ENCODE results near the gene MYLK4.

The MYLK4 gene

GRCh38 chr6:2655844-2656433 lies 94.8 kb downstream of the MYLK4 start:
- no peak for DNase-seq

- no peak for DNase-seq
Measured at GRCh38 chr6:2653369-2654032, 97.2 kb downstream of the MYLK4 start.

DNA sequence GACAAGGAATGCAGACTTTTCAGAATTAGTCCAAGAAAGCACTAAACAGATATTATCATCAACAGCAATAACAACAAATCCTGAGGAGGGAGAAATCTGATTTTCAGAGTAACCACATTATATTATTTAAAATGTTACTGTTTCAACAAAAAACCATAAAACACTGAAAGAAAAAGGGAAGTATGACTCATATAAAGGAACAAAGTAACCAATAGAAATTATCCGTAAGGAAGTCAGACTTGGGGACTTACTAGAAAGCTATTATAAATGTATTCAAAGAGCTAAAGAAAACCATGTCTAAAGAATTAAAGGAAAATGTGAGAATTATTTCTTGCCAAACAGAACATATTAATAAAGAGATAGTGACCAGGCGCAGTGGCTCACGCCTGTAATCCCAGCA lies 98.1 kb downstream of the MYLK4 start:
- DNase-seq: no peak

DNA sequence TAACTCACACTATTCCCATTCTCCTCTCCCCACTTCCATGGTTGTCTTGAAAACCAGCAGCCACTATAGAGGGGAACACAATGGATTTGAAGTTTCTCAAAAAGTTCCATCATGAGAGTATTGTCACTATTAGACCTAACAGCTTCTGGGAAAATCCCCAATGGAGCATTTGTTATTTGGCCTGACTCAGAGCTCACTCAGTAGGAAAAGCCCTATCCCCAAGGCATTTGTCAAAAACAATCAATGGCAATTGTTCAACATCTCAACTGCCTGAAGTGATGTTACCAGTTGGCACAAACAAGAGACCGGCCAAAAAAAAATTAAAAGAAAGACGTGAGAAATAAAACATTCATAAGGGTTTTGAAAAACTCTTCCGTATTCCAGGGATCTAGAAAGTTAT lies 98.8 kb downstream of the MYLK4 start:
- DNase-seq: no peak

- DNase-seq: no peak
Measured at GRCh38 chr6:2651536-2651935, 99.2 kb downstream of the MYLK4 start.

GRCh38 chr6:2646346-2646745 lies 104.4 kb downstream of the MYLK4 start:
- DNase-seq: no peak

DNA sequence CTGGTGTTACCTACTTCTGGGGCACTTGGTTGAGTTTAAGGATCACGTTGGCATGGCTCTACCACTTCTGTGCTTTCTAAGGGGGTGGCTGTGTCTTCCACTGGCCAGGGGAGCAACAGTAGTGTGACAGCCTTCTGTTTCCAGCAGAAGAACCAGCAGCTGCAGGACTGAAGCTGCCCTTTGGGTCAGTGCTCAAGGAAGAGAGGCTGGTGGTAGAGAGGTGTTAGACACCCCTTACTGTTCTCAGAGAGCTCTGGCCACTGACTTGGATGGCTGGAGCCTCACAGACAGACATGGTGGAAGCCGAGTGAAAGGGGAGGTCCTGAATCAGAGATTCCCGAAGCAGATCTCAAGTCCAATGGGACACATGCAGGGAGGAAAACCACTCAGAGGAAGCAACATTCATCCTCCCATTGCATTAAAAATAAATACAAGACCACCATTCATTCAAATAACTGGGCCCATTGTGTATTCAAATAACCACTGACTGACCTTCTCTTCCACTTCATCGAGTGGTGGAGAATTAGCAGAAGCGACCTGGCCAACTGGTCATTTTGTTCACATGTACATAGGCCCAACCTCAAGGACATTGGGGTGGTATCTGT lies 106.7 kb downstream of the MYLK4 start:
- DNase-seq: no peak

DNA sequence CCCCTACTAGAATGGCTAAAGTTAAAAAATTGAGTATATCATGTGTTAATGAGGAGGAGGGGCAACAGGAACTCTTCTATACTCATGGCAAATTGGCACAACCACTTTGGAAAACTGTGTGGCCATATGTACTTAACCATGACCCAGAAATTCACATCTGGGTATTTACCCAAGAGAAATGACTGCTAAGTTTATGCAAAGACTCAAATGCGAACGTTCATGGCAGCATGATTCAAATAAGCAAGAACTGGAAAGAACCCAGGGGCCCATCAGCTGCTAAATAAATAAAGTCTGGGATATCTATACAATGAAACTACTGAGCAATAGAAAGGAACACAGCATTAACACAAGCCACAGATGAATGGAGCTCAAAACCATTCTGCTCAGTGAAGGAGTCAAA lies 107.6 kb downstream of the MYLK4 start:
- DNase-seq: no peak

GRCh38 chr6:2641044-2641725 lies 109.5 kb downstream of the MYLK4 start:
- no peak for DNase-seq

GRCh38 chr6:2640551-2640950 lies 110.2 kb downstream of the MYLK4 start:
- DNase-seq: no peak

DNA sequence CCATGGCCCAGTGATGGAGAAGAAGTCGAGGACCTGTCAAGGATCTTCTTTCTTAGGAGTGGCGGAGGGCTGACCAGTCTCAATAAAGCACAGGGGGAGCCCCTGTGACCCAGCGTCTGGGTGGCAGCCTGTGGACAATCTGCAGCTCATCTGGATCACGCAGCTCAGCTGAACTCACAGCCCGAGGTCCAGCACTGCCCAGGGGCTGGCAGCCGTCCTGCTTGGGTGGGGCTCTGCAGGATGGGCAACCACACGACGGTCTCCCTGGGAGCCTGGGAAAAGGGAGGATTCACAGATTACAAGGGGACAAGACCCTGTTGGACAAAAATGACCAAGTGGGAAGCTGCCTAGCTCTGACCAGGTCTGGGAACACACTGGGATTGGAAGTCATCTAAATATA lies 110.8 kb downstream of the MYLK4 start:
- DNase-seq: no peak

- DNase-seq: no peak
Measured at GRCh38 chr6:2639167-2639566, 111.6 kb downstream of the MYLK4 start.

DNA sequence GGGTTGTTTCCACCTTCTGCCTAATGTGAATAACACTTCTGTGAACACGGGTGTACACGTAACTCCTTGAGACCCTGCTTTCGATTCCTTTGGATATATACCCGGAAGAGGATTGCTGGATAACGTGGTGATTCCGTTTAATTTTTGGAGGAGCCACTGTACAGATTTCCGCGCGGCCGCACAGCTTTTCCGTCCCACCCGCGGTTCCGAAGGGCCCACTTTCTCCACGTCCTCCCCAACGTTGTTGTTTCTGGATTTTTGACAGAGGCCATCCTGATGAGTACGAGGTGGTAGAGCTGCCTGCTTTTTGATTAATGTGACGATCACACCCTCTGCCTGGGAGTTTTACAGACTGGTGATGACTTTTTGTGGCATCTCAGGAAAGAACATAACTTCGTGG lies 114.0 kb downstream of the MYLK4 start:
- no peak for DNase-seq

DNA sequence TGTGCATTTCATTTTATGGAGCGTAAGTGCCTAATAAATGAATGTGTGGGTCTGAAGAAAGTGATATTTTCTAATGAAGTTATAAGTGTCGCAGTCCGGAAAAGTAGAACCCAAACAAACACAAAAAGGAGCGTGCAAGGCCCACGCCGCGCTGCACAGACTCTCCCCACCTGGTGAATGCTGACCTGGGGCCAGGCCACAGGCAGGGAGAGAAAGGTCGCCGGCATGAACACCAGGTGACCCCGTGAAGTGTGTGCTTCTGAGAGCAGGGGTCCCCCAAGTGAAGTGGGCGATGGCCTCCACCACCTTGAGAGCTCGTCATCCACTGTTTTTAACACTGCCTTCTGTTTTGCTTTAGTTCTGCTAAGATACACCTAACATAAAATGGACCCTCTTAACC lies 114.8 kb downstream of the MYLK4 start:
- no peak for DNase-seq

DNA sequence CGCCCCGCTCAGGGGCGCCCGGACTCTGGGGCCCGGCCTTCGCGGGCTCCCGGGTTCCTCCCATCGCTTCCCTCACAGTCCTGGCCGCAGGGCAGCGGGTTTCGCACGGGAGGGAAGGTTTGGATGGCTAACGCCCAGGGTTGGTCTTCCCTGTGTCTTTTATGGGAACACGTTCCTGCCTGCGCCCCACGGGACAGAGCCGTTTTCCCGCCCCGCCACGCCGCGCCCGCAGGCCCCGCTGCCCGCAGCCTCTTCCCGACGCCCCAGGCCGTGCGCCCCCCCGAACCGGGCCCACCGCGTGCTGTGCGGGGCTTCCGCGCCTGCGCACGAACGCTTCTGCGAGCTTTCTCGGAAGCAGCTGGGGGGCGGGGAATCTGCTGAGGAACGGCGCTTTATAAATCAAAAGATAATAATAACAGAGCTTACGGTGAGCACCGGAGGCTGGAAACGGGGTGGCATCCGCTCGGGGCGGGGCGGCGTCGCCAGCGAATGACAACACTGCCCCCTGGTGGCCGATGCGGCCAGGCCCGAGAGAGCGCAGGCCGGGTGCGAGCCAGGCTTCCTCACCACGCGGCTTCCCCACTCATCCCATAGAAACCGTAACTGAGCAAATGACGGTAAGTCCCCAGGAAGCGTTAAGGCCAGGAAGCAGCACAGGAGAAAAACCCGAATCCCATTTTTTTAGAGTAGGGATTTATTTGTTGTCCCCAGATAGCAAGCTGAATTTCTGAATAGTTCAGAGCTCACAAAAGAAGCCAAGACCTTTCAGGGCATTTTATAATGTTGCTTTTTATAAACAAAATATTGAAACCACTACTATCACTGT lies 116.4 kb downstream of the MYLK4 start:
- DNase-seq: peak; percentile 77 to 79

- DNase-seq: no peak
Measured at GRCh38 chr6:2633736-2634135, 117.0 kb downstream of the MYLK4 start.

- DNase-seq: no peak
Measured at GRCh38 chr6:2632976-2633584, 117.6 kb downstream of the MYLK4 start.

DNA sequence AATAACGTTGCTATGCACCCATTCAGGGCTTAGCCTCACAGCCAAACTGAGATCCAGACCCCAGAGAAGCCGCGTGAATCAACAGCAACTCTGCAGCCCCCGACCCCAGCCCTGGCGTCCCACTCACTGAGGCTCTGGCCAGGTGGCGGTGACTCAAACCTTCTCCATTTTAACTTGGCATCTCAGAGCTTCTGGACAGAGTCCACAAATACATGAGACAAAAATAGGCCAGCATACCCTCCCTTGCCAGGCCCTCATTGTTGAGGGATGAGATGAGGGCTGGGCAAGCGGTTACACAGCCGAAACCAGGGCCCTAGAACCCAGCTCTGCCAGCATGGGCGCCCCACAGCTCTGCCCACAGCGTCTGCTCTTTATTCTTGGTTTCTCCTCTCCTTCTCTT lies 118.4 kb downstream of the MYLK4 start:
- no peak for DNase-seq

GRCh38 chr6:2630891-2631571 lies 119.7 kb downstream of the MYLK4 start:
- DNase-seq: no peak

- no peak for DNase-seq
Measured at GRCh38 chr6:2630359-2630758, 120.4 kb downstream of the MYLK4 start.

DNA sequence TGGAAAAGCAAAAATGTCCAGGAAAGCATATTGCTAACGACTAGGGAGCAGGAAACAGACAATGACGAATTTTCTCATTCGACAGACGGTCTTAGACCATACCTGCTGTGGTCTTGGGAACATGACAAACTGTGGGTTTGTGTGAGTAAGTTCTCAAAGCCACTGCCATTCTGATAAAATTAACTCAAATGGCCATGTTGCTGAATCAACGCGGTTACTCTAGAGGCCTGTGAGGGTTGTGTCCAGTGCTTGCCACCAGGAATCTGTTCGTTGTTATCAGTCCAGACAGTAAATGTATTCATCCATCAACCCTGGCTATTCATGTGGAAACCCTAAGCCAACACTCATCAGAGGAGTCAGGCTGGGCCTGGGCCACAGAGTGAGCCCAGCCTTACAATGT lies 124.3 kb downstream of the MYLK4 start:
- DNase-seq: no peak

DNA sequence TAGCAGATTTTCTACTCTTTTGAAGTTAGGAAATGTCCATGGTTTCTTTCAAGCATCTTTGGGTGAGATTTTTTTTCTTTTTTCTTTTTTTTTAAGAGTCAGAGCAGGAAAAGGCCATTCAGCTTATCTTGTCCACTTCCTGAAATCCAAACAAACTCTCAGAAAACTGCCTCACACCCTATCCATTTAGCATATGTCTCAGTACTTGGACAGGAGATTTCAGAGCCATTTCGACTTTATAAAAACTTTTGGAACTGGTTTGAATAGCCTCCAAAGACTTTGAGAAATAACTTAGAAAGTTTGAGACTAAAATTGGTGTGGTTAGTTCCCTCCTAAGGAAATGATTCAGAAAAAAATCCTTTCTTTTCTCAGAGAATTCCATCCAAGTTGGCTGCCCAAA lies 125.1 kb downstream of the MYLK4 start:
- DNase-seq: no peak
